PC-3 (cell line): ENCODE measurements around the gene TCEAL1. TPM values are rescaled to one million over a fixed set of nuclear protein-coding genes. Genes with fewer than 3 reads are reported as not detected.

Source experiments
- ATAC-seq: fragments of 200-7000 bp; cut with Tn5 transposase; 2 replicates; pipeline ENCODE4 v1.9.1; 2020; ENCODE audit warnings: mild to moderate bottlenecking, moderate library complexity
- BruUV-seq: library from RNA; stranded (reverse); fragments of 400-500 nt; replicated peaks from 2 replicates; lab custom pipeline; 2021; lab: Mats Ljungman, UMichigan
- CTCF ChIA-PET: fragments of 300-600 bp; sonication (Branson Sonifier 250); formaldehyde crosslinking; loops from one replicate; lab custom pipeline; 2022; ENCODE audit warnings: antibody characterized with exemption; lab: Charles Lee
- POLR2A ChIA-PET: fragments of 300-600 bp; sonication (Branson Sonifier 250); formaldehyde crosslinking; loops from one replicate; lab custom pipeline; 2022; ENCODE audit warnings: antibody characterized with exemption; ENCODE audit not compliant: unreplicated experiment; lab: Charles Lee
- DNase-seq: peaks from one replicate; pipeline ENCODE4 v3.0.0-alpha.2; 2015
- H2AFZ ChIP-seq: fragments of 300-600 bp; sonication (generic); 2 replicates; pipeline ENCODE4 v1.6.0; 2016; ENCODE audit warnings: antibody characterized with exemption, low read length
- H3F3A ChIP-seq: fragments of 300-600 bp; sonication (generic); one replicate; pipeline ENCODE4 v1.6.0; 2017; ENCODE audit warnings: antibody characterized with exemption, low read length, control low read depth, mild to moderate bottlenecking; ENCODE audit not compliant: unreplicated experiment
- H3K27ac ChIP-seq: fragments of 300-600 bp; sonication (generic); 2 replicates; pipeline ENCODE4 v1.5.1; 2016; ENCODE audit warnings: mild to moderate bottlenecking, low read length
- H3K27me3 ChIP-seq: fragments of 300-600 bp; sonication (generic); 2 replicates; pipeline ENCODE4 v1.6.1; 2016; ENCODE audit warnings: low read length, mixed read lengths
- H3K36me3 ChIP-seq: fragments of 300-600 bp; sonication (generic); 2 replicates; pipeline ENCODE4 v1.6.1; 2016; ENCODE audit warnings: low read depth, mixed run types, low read length, mixed read lengths
- H3K4me1 ChIP-seq: fragments of 300-600 bp; sonication (generic); 2 replicates; pipeline ENCODE4 v1.5.1; 2016; ENCODE audit warnings: low read length; ENCODE audit not compliant: insufficient read depth
- H3K4me2 ChIP-seq: fragments of 300-600 bp; sonication (generic); 2 replicates; pipeline ENCODE4 v1.6.0; 2016; ENCODE audit warnings: low read length
- H3K4me3 ChIP-seq: fragments of 300-600 bp; sonication (generic); 2 replicates; pipeline ENCODE4 v1.5.1; 2016; ENCODE audit warnings: mild to moderate bottlenecking, low read length, mixed read lengths
- H3K79me2 ChIP-seq: fragments of 300-600 bp; sonication (generic); 2 replicates; pipeline ENCODE4 v1.6.1; 2017; ENCODE audit warnings: low read length, mixed read lengths
- H3K9ac ChIP-seq: fragments of 300-600 bp; sonication (generic); 2 replicates; pipeline ENCODE4 v1.6.0; 2016; ENCODE audit warnings: mild to moderate bottlenecking, low read length
- H3K9me2 ChIP-seq: fragments of 300-600 bp; sonication (generic); replicated peaks from 2 replicates; pipeline ENCODE4 v1.6.1; 2016; ENCODE audit warnings: mixed run types, low read length, mixed read lengths
- H3K9me3 ChIP-seq: fragments of 300-600 bp; sonication (generic); 2 replicates; pipeline ENCODE4 v1.6.1; 2016; ENCODE audit warnings: low read length, mixed read lengths
- H4K20me1 ChIP-seq: fragments of 300-600 bp; sonication (generic); 2 replicates; pipeline ENCODE4 v1.6.1; 2016; ENCODE audit warnings: low read length, mixed read lengths
- CTCF ChIP-seq: fragments of 300-600 bp; sonication (generic); conservative IDR thresholded peaks from 2 replicates; pipeline ENCODE4 v1.5.1; 2017; ENCODE audit warnings: antibody characterized with exemption, low read depth, mild to moderate bottlenecking, low read length
- EZH2 ChIP-seq: fragments of 300-600 bp; sonication (generic); IDR thresholded peaks from one replicate; pipeline ENCODE4 v1.6.1; 2017; ENCODE audit warnings: antibody characterized with exemption, mild to moderate bottlenecking, low read length; ENCODE audit not compliant: unreplicated experiment
- EZH2phosphoT487 ChIP-seq: fragments of 300-600 bp; sonication (generic); IDR thresholded peaks from 2 replicates; pipeline ENCODE4 v1.6.1; 2018; ENCODE audit warnings: mild to moderate bottlenecking, antibody characterized with exemption, low read length, borderline replicate concordance
- intact Hi-C: fragments of 100-400 bp; cut with micrococcal nuclease; formaldehyde crosslinking; loops from 2 replicates; pipeline ENCODE4 v1.9.0; 2023
- total RNA-seq: library from RNA; depleted of rRNA; stranded (reverse); fragments of >200 nt; gene quantifications from 2 replicates; pipeline ENCODE4 v1.2.3, GENCODE V29; 2014

The TCEAL1 gene
- total RNA-seq, 1 experiment from 2014 or later: 22.8 TPM

- intact Hi-C loops: no loop called here
- H3K27me3 ChIP-seq: no peaks in the 10 kb centered on the region
- H3K4me2 ChIP-seq: 0 out of 2 replicates have a peak overlapping the region, but pooled peaks have one; percentile 12
- no peaks in the 10 kb centered on the region for H3K9me2 ChIP-seq
- DNase-seq (peak; percentile 60), ATAC-seq (peak; percentile 4)
- no peaks in the 10 kb centered on the region for H3K9me3 ChIP-seq
- no TSS peak for BruUV-seq
- no peak for TF ChIP-seq CTCF
- no peak for TF ChIP-seq EZH2phosphoT487
- no peak for TF ChIP-seq EZH2
- ChIA-PET POLR2A (no interaction called here), CTCF (no interaction called here)
- no peaks in the 10 kb centered on the region for H4K20me1 ChIP-seq
- H3K4me3 ChIP-seq: no peak overlapping the region
- no peak overlapping the region for H2AFZ ChIP-seq
- no peaks in the 10 kb centered on the region for H3F3A ChIP-seq
- peaks cover 51% of the 10 kb centered on the region for H3K4me1 ChIP-seq
- no peaks in the 10 kb centered on the region for H3K36me3 ChIP-seq
- H3K27ac ChIP-seq: peak overlapping the region; percentile 75
- H3K9ac ChIP-seq: 0 out of 2 replicates have a peak overlapping the region, but pooled peaks have one; percentile 30
- H3K79me2 ChIP-seq: no peaks in the 10 kb centered on the region
Observed at GRCh38 chrX:103640401-103641155, 11.8 kb downstream of the TCEAL1 start.

GRCh38 chrX:103644125-103644524 is 15.3 kb downstream of the TCEAL1 start:
- no peak overlapping the region for H3K4me2 ChIP-seq
- BruUV-seq: no TSS peak
- ATAC-seq (no peak), DNase-seq (no peak)
- no peaks in the 10 kb centered on the region for H4K20me1 ChIP-seq
- H3K27me3 ChIP-seq: no peaks in the 10 kb centered on the region
- intact Hi-C loops: no loop called here
- no peak overlapping the region for H3K9ac ChIP-seq
- H3F3A ChIP-seq: no peaks in the 10 kb centered on the region
- no peaks in the 10 kb centered on the region for H3K9me2 ChIP-seq
- H3K36me3 ChIP-seq: no peaks in the 10 kb centered on the region
- no peak for TF ChIP-seq EZH2phosphoT487
- TF ChIP-seq CTCF: no peak
- CTCF ChIA-PET: no interaction called here
- POLR2A ChIA-PET: no interaction called here
- no peak overlapping the region for H2AFZ ChIP-seq
- H3K4me3 ChIP-seq: no peak overlapping the region
- no peak overlapping the region for H3K27ac ChIP-seq
- H3K9me3 ChIP-seq: no peaks in the 10 kb centered on the region
- no peaks in the 10 kb centered on the region for H3K79me2 ChIP-seq
- peaks cover 25% of the 10 kb centered on the region for H3K4me1 ChIP-seq

GRCh38 chrX:103647630-103648029 is 18.9 kb downstream of the TCEAL1 start:
- intact Hi-C loops: no loop called here
- Histone ChIP-seq H3K27me3 (no peaks in the 10 kb centered on the region), H3K4me1 (peaks cover 15% of the 10 kb centered on the region), H3K27ac (no peak overlapping the region), H2AFZ (no peak overlapping the region), H3K9me3 (no peaks in the 10 kb centered on the region), H3K4me2 (no peak overlapping the region), H3K36me3 (no peaks in the 10 kb centered on the region), H3K79me2 (no peaks in the 10 kb centered on the region), H3F3A (no peaks in the 10 kb centered on the region), H3K4me3 (no peak overlapping the region), H4K20me1 (no peaks in the 10 kb centered on the region), H3K9ac (no peak overlapping the region), H3K9me2 (no peaks in the 10 kb centered on the region)
- CTCF ChIA-PET: no interaction called here
- DNase-seq (no peak), ATAC-seq (no peak)
- TF ChIP-seq EZH2: no peak
- TF ChIP-seq EZH2phosphoT487: no peak
- no peak for TF ChIP-seq CTCF
- no TSS peak for BruUV-seq
- POLR2A ChIA-PET: no interaction called here
